H1 (cell line): ENCODE data around the gene GAK. TPM values are rescaled to one million over a fixed set of nuclear protein-coding genes. Genes with fewer than 3 reads are reported as not detected.

Experiments used
- ASH2L ChIP-seq: fragments of 200-600, 300-600 bp; sonication (generic); IDR thresholded peaks from one replicate; pipeline ENCODE4 v1.7.1; 2017; ENCODE audit warnings: low read length
- JUN ChIP-seq: IDR thresholded peaks from 2 replicates; pipeline ENCODE4 v1.6.1; 2011; ENCODE audit warnings: low read depth, mild to moderate bottlenecking, improper control_type of control experiment, low read length
- polyA plus RNA-seq, 7 experiments: library from polyadenylated mRNA; depleted of rRNA in 3 of 7; stranded (reverse) in 5 of 7; unstranded in 2 of 7; fragments of >200 nt in 5 of 7; fragments of 200-250 nt in 2 of 7; gene quantifications; 1 replicate in 5 of 7; 2 replicates in 1 of 7; 4 replicates in 1 of 7; pipeline versions ENCODE4 v1.2.1 to v1.2.3, GENCODE V29; 2011 to 2013; ENCODE audit warnings: missing spikeins in 2 of 7, mixed read lengths in 2 of 7
- total RNA-seq: library from RNA; stranded (reverse); fragmentation: NEBNext Ultra II Directional; extraction: Animal tissue kit (Norgen Biotek cat#: 25700); gene quantifications from 2 replicates; pipeline ENCODE4 v1.2.1, GENCODE V29; 2021
- TF ChIP-seq, protein P1 (sequence below): fragments of 300-600 bp; sonication (generic); IDR thresholded peaks from 2 replicates; pipeline ENCODE4 v1.7.1; 2012; ENCODE audit warnings: low read length, moderate library complexity, mild to moderate bottlenecking, inconsistent platforms; ENCODE audit not compliant: insufficient replicate concordance

Gene GAK
- total and polyA plus RNA-seq, 2 of the 8 experiments (the other 6 are each of a cell fraction or from before 2014, with no cell fraction given): 31.5 to 70.8 TPM

DNA sequence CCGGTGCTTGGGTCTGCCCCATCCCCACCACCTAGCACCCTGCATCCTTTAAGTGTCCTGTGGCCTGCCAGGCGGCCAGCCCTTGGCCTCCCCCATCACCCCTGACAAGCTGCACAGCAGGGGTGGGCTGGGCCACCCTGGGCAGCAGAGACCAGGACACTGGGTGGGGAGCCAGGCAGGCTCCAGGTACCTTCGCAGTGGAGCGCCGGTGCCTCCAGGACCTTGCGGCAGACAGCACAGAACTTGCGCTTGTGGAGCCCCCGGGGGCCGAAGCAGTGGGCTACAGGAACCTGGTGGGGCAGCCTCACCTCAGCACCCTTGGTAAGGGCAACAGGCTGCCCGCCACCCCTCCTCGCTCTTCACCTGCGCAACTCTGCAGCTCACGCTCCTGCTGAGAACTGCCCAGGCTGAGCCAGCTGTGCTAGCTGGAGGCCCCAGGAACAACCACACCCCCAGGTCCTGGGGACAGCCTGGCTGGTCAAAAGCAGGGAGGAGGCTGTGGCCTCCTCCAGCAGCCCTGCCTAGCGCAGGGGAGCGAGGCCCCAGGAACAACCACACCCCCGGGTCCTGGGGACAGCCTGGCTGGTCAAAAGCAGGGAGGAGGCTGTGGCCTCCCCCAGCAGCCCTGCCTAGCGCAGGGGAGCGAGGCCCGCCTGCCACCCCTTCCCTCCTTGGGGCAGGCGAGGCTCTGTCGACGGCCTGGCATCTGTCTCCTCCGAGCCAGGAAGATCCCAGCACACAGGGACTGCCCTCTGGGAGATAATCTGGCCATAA, 36.7 kb upstream of the GAK start (continued):
- TF ChIP-seq, protein P1, sequence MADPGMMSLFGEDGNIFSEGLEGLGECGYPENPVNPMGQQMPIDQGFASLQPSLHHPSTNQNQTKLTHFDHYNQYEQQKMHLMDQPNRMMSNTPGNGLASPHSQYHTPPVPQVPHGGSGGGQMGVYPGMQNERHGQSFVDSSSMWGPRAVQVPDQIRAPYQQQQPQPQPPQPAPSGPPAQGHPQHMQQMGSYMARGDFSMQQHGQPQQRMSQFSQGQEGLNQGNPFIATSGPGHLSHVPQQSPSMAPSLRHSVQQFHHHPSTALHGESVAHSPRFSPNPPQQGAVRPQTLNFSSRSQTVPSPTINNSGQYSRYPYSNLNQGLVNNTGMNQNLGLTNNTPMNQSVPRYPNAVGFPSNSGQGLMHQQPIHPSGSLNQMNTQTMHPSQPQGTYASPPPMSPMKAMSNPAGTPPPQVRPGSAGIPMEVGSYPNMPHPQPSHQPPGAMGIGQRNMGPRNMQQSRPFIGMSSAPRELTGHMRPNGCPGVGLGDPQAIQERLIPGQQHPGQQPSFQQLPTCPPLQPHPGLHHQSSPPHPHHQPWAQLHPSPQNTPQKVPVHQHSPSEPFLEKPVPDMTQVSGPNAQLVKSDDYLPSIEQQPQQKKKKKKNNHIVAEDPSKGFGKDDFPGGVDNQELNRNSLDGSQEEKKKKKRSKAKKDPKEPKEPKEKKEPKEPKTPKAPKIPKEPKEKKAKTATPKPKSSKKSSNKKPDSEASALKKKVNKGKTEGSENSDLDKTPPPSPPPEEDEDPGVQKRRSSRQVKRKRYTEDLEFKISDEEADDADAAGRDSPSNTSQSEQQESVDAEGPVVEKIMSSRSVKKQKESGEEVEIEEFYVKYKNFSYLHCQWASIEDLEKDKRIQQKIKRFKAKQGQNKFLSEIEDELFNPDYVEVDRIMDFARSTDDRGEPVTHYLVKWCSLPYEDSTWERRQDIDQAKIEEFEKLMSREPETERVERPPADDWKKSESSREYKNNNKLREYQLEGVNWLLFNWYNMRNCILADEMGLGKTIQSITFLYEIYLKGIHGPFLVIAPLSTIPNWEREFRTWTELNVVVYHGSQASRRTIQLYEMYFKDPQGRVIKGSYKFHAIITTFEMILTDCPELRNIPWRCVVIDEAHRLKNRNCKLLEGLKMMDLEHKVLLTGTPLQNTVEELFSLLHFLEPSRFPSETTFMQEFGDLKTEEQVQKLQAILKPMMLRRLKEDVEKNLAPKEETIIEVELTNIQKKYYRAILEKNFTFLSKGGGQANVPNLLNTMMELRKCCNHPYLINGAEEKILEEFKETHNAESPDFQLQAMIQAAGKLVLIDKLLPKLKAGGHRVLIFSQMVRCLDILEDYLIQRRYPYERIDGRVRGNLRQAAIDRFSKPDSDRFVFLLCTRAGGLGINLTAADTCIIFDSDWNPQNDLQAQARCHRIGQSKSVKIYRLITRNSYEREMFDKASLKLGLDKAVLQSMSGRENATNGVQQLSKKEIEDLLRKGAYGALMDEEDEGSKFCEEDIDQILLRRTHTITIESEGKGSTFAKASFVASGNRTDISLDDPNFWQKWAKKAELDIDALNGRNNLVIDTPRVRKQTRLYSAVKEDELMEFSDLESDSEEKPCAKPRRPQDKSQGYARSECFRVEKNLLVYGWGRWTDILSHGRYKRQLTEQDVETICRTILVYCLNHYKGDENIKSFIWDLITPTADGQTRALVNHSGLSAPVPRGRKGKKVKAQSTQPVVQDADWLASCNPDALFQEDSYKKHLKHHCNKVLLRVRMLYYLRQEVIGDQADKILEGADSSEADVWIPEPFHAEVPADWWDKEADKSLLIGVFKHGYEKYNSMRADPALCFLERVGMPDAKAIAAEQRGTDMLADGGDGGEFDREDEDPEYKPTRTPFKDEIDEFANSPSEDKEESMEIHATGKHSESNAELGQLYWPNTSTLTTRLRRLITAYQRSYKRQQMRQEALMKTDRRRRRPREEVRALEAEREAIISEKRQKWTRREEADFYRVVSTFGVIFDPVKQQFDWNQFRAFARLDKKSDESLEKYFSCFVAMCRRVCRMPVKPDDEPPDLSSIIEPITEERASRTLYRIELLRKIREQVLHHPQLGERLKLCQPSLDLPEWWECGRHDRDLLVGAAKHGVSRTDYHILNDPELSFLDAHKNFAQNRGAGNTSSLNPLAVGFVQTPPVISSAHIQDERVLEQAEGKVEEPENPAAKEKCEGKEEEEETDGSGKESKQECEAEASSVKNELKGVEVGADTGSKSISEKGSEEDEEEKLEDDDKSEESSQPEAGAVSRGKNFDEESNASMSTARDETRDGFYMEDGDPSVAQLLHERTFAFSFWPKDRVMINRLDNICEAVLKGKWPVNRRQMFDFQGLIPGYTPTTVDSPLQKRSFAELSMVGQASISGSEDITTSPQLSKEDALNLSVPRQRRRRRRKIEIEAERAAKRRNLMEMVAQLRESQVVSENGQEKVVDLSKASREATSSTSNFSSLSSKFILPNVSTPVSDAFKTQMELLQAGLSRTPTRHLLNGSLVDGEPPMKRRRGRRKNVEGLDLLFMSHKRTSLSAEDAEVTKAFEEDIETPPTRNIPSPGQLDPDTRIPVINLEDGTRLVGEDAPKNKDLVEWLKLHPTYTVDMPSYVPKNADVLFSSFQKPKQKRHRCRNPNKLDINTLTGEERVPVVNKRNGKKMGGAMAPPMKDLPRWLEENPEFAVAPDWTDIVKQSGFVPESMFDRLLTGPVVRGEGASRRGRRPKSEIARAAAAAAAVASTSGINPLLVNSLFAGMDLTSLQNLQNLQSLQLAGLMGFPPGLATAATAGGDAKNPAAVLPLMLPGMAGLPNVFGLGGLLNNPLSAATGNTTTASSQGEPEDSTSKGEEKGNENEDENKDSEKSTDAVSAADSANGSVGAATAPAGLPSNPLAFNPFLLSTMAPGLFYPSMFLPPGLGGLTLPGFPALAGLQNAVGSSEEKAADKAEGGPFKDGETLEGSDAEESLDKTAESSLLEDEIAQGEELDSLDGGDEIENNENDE: no peak
- no peak for TF ChIP-seq ASH2L
- no peak for TF ChIP-seq JUN
